SK-N-SH treated with all-trans-retinoic acid at 6 μM for 48 hours (cell line): ENCODE results near the gene DENND1B.

Experiments
- ATAC-seq: fragments of 200-7000 bp; cut with Tn5 transposase; 3 replicates; pipeline ENCODE4 v1.9.1; 2020; ENCODE audit warnings: mild to moderate bottlenecking, moderate library complexity
- ARNTL ChIP-seq: fragments of 450-650 bp; formaldehyde crosslinking; IDR thresholded peaks from 2 replicates; pipeline ENCODE4 v1.5.0; 2020; ENCODE audit warnings: low read depth, mild to moderate bottlenecking, moderate library complexity, borderline replicate concordance
- BACH2 ChIP-seq: fragments of 250-450 bp; sonication (Bioruptor Pico); IDR thresholded peaks from 2 replicates; pipeline ENCODE4 v1.9.0; 2021; ENCODE audit warnings: mild to moderate bottlenecking, borderline replicate concordance
- CSRNP3 ChIP-seq: fragments of 250-450 bp; sonication (Bioruptor Pico); IDR thresholded peaks from 2 replicates; pipeline ENCODE4 v1.5.1; 2021; ENCODE audit warnings: mild to moderate bottlenecking, moderate library complexity
- ESRRG ChIP-seq: fragments of 250-450 bp; sonication (Bioruptor Pico); IDR thresholded peaks from 2 replicates; pipeline ENCODE4 v1.6.1; 2021; ENCODE audit warnings: mild to moderate bottlenecking
- ISL1 ChIP-seq: fragments of 250-450 bp; sonication (Bioruptor Pico); IDR thresholded peaks from 2 replicates; pipeline ENCODE4 v2.1.2; 2022; ENCODE audit warnings: mild to moderate bottlenecking, moderate library complexity
- POU6F1 ChIP-seq: fragments of 250-450 bp; sonication (Bioruptor Pico); IDR thresholded peaks from 2 replicates; pipeline ENCODE4 v1.8.0; 2021; ENCODE audit warnings: low read depth, mild to moderate bottlenecking, moderate library complexity, borderline replicate concordance
- PPARA ChIP-seq: fragments of 250-450 bp; sonication (Bioruptor Pico); IDR thresholded peaks from 2 replicates; pipeline ENCODE4 v1.5.0; 2020; ENCODE audit warnings: mild to moderate bottlenecking, borderline replicate concordance
- RARB ChIP-seq: fragments of 250-450 bp; sonication (Bioruptor Pico); IDR thresholded peaks from 2 replicates; pipeline ENCODE4 v1.8.0; 2021; ENCODE audit warnings: mild to moderate bottlenecking, moderate library complexity
- SNAI2 ChIP-seq: fragments of 250-450 bp; sonication (Bioruptor Pico); IDR thresholded peaks from 2 replicates; pipeline ENCODE4 v1.5.0; 2020; ENCODE audit warnings: mild to moderate bottlenecking, moderate library complexity
- TCF4 ChIP-seq: fragments of 250-450 bp; sonication (Bioruptor Pico); IDR thresholded peaks from 2 replicates; pipeline ENCODE4 v1.8.0; 2021; ENCODE audit warnings: mild to moderate bottlenecking, moderate library complexity, borderline replicate concordance
- TOX ChIP-seq: fragments of 250-450 bp; sonication (Bioruptor Pico); IDR thresholded peaks from 2 replicates; pipeline ENCODE4 v1.8.0; 2021; ENCODE audit warnings: mild to moderate bottlenecking, moderate library complexity, borderline replicate concordance
- ZC3H10 ChIP-seq: fragments of 250-450 bp; sonication (Bioruptor Pico); IDR thresholded peaks from 2 replicates; pipeline ENCODE4 v1.5.1; 2021; ENCODE audit warnings: mild to moderate bottlenecking, moderate library complexity
- ZFP30 ChIP-seq: fragments of 450-650 bp; formaldehyde crosslinking; IDR thresholded peaks from 2 replicates; pipeline ENCODE4 v1.5.0; 2022; ENCODE audit warnings: mild to moderate bottlenecking, moderate library complexity
- ZNF565 ChIP-seq: fragments of 450-650 bp; formaldehyde crosslinking; conservative IDR thresholded peaks from 2 replicates; pipeline ENCODE4 v1.5.0; 2020; ENCODE audit warnings: low read depth, mild to moderate bottlenecking, moderate library complexity
- ZNF70 ChIP-seq: fragments of 450-650 bp; formaldehyde crosslinking; IDR thresholded peaks from 2 replicates; pipeline ENCODE4 v1.5.0; 2020; ENCODE audit warnings: mild to moderate bottlenecking, moderate library complexity
- ZNF8 ChIP-seq: fragments of 450-650 bp; formaldehyde crosslinking; IDR thresholded peaks from 2 replicates; pipeline ENCODE4 v1.5.0; 2020; ENCODE audit warnings: mild to moderate bottlenecking, moderate library complexity
- TF ChIP-seq, protein P1 (sequence below): fragments of 250-450 bp; sonication (Bioruptor Pico); IDR thresholded peaks from 2 replicates; pipeline ENCODE4 v1.8.0; 2020; ENCODE audit warnings: mild to moderate bottlenecking, moderate library complexity, borderline replicate concordance
- TF ChIP-seq, protein P2 (sequence below): fragments of 250-450 bp; sonication (Bioruptor Pico); IDR thresholded peaks from 2 replicates; pipeline ENCODE4 v1.5.1; 2020; ENCODE audit warnings: low read depth, mild to moderate bottlenecking, moderate library complexity
- TF ChIP-seq, protein P3 (sequence below): fragments of 250-450 bp; sonication (Bioruptor Pico); IDR thresholded peaks from 2 replicates; pipeline ENCODE4 v1.5.0; 2020; ENCODE audit warnings: mild to moderate bottlenecking, moderate library complexity

DENND1B gene

GRCh38 chr1:197633447-197634078 lies 141.7 kb downstream of the DENND1B start (continued):
- TF ChIP-seq, protein P1, sequence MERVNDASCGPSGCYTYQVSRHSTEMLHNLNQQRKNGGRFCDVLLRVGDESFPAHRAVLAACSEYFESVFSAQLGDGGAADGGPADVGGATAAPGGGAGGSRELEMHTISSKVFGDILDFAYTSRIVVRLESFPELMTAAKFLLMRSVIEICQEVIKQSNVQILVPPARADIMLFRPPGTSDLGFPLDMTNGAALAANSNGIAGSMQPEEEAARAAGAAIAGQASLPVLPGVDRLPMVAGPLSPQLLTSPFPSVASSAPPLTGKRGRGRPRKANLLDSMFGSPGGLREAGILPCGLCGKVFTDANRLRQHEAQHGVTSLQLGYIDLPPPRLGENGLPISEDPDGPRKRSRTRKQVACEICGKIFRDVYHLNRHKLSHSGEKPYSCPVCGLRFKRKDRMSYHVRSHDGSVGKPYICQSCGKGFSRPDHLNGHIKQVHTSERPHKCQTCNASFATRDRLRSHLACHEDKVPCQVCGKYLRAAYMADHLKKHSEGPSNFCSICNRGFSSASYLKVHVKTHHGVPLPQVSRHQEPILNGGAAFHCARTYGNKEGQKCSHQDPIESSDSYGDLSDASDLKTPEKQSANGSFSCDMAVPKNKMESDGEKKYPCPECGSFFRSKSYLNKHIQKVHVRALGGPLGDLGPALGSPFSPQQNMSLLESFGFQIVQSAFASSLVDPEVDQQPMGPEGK, result no peak
- TF ChIP-seq ZNF565 (CRISPR knock-in tag), result no peak
- no peak for TF ChIP-seq BACH2
- no peak for TF ChIP-seq ZFP30
- TF ChIP-seq ARNTL (CRISPR knock-in tag), result no peak
- TF ChIP-seq TOX, result no peak

DNA sequence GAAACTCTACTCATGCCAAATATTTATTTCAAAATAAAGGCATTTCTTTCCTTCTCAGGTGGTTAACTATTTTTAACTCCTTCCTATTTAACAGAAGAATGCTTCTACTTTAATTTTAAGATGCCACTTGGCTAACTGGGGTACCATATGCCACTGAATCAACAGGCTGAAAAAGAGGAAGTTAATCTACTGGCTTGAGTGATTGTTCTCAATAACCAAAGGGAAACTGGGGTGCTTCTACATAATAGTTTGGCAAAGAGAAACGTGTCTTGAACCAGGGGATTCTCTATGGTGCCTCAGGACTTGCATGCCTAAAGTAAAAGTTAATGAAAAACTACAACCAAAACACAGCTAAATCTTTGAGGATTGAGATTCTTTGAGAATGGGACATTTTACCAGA lies 142.6 kb downstream of the DENND1B start:
- no peak for ATAC-seq

More for the DNA sequence above, 142.6 kb downstream of the DENND1B start:
- no peak for TF ChIP-seq ZFP30
- no peak for TF ChIP-seq TOX
- no peak for TF ChIP-seq ARNTL (CRISPR knock-in tag)
- no peak for TF ChIP-seq TCF4 (CRISPR knock-in tag)
- no peak for TF ChIP-seq ZNF8 (CRISPR knock-in tag)
- no peak for TF ChIP-seq RARB (CRISPR knock-in tag)
- no peak for TF ChIP-seq ISL1 (CRISPR knock-in tag)
- TF ChIP-seq POU6F1, result no peak
- TF ChIP-seq ZNF565 (CRISPR knock-in tag), result no peak
- TF ChIP-seq PPARA (CRISPR knock-in tag), result no peak
- TF ChIP-seq CSRNP3 (CRISPR knock-in tag), result no peak
- no peak for TF ChIP-seq ESRRG (CRISPR knock-in tag)
- TF ChIP-seq ZC3H10 (CRISPR knock-in tag), result no peak
- TF ChIP-seq, protein P1, result no peak
- TF ChIP-seq, protein P2, sequence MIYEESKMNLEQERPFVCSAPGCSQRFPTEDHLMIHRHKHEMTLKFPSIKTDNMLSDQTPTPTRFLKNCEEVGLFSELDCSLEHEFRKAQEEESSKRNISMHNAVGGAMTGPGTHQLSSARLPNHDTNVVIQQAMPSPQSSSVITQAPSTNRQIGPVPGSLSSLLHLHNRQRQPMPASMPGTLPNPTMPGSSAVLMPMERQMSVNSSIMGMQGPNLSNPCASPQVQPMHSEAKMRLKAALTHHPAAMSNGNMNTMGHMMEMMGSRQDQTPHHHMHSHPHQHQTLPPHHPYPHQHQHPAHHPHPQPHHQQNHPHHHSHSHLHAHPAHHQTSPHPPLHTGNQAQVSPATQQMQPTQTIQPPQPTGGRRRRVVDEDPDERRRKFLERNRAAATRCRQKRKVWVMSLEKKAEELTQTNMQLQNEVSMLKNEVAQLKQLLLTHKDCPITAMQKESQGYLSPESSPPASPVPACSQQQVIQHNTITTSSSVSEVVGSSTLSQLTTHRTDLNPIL (CRISPR knock-in tag), result no peak
- TF ChIP-seq, protein P3, sequence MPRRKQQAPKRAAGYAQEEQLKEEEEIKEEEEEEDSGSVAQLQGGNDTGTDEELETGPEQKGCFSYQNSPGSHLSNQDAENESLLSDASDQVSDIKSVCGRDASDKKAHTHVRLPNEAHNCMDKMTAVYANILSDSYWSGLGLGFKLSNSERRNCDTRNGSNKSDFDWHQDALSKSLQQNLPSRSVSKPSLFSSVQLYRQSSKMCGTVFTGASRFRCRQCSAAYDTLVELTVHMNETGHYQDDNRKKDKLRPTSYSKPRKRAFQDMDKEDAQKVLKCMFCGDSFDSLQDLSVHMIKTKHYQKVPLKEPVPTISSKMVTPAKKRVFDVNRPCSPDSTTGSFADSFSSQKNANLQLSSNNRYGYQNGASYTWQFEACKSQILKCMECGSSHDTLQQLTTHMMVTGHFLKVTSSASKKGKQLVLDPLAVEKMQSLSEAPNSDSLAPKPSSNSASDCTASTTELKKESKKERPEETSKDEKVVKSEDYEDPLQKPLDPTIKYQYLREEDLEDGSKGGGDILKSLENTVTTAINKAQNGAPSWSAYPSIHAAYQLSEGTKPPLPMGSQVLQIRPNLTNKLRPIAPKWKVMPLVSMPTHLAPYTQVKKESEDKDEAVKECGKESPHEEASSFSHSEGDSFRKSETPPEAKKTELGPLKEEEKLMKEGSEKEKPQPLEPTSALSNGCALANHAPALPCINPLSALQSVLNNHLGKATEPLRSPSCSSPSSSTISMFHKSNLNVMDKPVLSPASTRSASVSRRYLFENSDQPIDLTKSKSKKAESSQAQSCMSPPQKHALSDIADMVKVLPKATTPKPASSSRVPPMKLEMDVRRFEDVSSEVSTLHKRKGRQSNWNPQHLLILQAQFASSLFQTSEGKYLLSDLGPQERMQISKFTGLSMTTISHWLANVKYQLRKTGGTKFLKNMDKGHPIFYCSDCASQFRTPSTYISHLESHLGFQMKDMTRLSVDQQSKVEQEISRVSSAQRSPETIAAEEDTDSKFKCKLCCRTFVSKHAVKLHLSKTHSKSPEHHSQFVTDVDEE (CRISPR knock-in tag), result no peak
- no peak for TF ChIP-seq BACH2
- TF ChIP-seq SNAI2, result no peak
- TF ChIP-seq ZNF70 (CRISPR knock-in tag), result no peak
